HG02763 (cell line): ENCODE results near the gene ADARB2.

Source experiments
- ATAC-seq: cut with Tn5 transposase; IDR thresholded peaks from one replicate; pipeline ENCODE4 v1.9.1; 2021; ENCODE audit warnings: mild to moderate bottlenecking, moderate library complexity; ENCODE audit not compliant: unreplicated experiment

ADARB2 gene

GRCh38 chr10:1509011-1509530 lies 228.3 kb downstream of the ADARB2 start:
- no peak for ATAC-seq

GRCh38 chr10:1508096-1508495 lies 229.2 kb downstream of the ADARB2 start:
- ATAC-seq: no peak

GRCh38 chr10:1507436-1507835 lies 229.9 kb downstream of the ADARB2 start:
- no peak for ATAC-seq

GRCh38 chr10:1504940-1505339 lies 232.4 kb downstream of the ADARB2 start:
- ATAC-seq: no peak

- ATAC-seq: no peak
Observed at GRCh38 chr10:1504286-1504685, 233.0 kb downstream of the ADARB2 start.

- ATAC-seq: no peak
Observed at GRCh38 chr10:1502451-1502850, 234.9 kb downstream of the ADARB2 start.

GRCh38 chr10:1499359-1499957 lies 237.9 kb downstream of the ADARB2 start:
- ATAC-seq: no peak

- ATAC-seq: no peak
Observed at GRCh38 chr10:1498746-1499358, 238.5 kb downstream of the ADARB2 start.

GRCh38 chr10:1495915-1496517 lies 241.3 kb downstream of the ADARB2 start:
- no peak for ATAC-seq

- ATAC-seq: no peak
Observed at GRCh38 chr10:1492641-1493040, 244.7 kb downstream of the ADARB2 start.

- no peak for ATAC-seq
Observed at GRCh38 chr10:1491901-1492300, 245.4 kb downstream of the ADARB2 start.

GRCh38 chr10:1489801-1490200 lies 247.5 kb downstream of the ADARB2 start:
- ATAC-seq: no peak

GRCh38 chr10:1488970-1489548 lies 248.3 kb downstream of the ADARB2 start:
- peak; percentile 98 for ATAC-seq

GRCh38 chr10:1486841-1487687 lies 250.3 kb downstream of the ADARB2 start:
- ATAC-seq: no peak

- no peak for ATAC-seq
Observed at GRCh38 chr10:1485357-1485756, 252.0 kb downstream of the ADARB2 start.

- ATAC-seq: no peak
Observed at GRCh38 chr10:1483826-1484225, 253.5 kb downstream of the ADARB2 start.

GRCh38 chr10:1483246-1483645 lies 254.1 kb downstream of the ADARB2 start:
- ATAC-seq: no peak

- ATAC-seq: no peak
Observed at GRCh38 chr10:1477578-1477977, 259.7 kb downstream of the ADARB2 start.

GRCh38 chr10:1476455-1476803 lies 260.9 kb downstream of the ADARB2 start:
- ATAC-seq: no peak

- ATAC-seq: no peak
Observed at GRCh38 chr10:1475771-1476454, 261.4 kb downstream of the ADARB2 start.
